ENCODE results near the gene CFAP100.

DNA sequence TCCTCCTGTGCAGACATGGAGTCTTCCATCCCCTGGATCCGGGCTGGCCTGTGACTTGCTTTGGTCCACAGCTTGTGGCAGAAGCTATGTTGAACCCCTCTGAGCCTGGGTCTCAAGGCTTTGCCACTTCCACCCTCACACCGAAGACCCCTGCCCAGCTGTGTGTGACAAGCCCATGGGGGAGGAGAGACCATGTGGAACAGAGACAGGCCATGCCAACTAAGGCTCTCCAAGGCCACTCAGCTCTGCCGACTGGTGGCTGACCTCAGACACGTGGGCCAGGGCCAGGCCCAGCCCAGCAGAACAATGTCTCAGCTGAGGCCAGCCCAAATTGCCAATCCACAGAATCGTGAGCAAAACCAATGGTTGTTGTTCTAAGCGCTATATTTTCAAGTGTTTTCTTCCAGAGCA, 16.4 kb upstream of the CFAP100 start:
- TF ChIP-seq, protein P1, sequence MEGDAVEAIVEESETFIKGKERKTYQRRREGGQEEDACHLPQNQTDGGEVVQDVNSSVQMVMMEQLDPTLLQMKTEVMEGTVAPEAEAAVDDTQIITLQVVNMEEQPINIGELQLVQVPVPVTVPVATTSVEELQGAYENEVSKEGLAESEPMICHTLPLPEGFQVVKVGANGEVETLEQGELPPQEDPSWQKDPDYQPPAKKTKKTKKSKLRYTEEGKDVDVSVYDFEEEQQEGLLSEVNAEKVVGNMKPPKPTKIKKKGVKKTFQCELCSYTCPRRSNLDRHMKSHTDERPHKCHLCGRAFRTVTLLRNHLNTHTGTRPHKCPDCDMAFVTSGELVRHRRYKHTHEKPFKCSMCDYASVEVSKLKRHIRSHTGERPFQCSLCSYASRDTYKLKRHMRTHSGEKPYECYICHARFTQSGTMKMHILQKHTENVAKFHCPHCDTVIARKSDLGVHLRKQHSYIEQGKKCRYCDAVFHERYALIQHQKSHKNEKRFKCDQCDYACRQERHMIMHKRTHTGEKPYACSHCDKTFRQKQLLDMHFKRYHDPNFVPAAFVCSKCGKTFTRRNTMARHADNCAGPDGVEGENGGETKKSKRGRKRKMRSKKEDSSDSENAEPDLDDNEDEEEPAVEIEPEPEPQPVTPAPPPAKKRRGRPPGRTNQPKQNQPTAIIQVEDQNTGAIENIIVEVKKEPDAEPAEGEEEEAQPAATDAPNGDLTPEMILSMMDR (IDR thresholded peaks at IDR 0.05), result no peak
- TF ChIP-seq POLR2A (IDR thresholded peaks at IDR 0.05; ENCODE audit: low read depth) (no peak), POLR2AphosphoS5 (IDR thresholded peaks at IDR 0.05) (no peak), EP300 (IDR thresholded peaks at IDR 0.05) (no peak)
